Choroid plexus epithelial cell (primary cell): ENCODE measurements around the gene MAGEA9B.
"Not testable (repeated sequence)": the region's sequence is repeated elsewhere in the genome, so short reads cannot be mapped to it uniquely, and the experiment has no call there.

Experiments
- DNase-seq: peaks from one replicate; pipeline ENCODE4 v3.0.0-alpha.2; 2010; ENCODE audit warnings: low read depth
- H3K4me3 ChIP-seq: 2 replicates; pipeline ENCODE4 v1.5.1; 2011; ENCODE audit warnings: low read depth, mild to moderate bottlenecking, control low read depth, low read length, moderate library complexity
- CTCF ChIP-seq: conservative IDR thresholded peaks from 2 replicates; pipeline ENCODE4 v1.5.1; 2011; ENCODE audit warnings: low read depth, mild to moderate bottlenecking, control low read depth, inconsistent platforms, low read length, moderate library complexity

Gene MAGEA9B

GRCh38 chrX:149587359-149587758 lies at the start of gene MAGEA9B:
MAGEA9B (minus strand) TSS chrX:149587459; CDS start chrX:149583179, 4,280 bp downstream.
- not testable (repeated sequence) for DNase-seq, H3K4me3 ChIP-seq

- DNase-seq = no peak
- no peak for TF ChIP-seq CTCF
- H3K4me3 ChIP-seq = no peak overlapping the region
These were observed 46.3 kb upstream of the MAGEA9B start for GRCh38 chrX:149633511-149633910.

GRCh38 chrX:149631234-149632165 lies 44.2 kb upstream of the MAGEA9B start, which contains the start of gene TMEM185A:
TMEM185A (minus strand) TSS chrX:149631792; CDS start chrX:149631580, 212 bp downstream.
- DNase-seq = peak; percentile 38
- H3K4me3 ChIP-seq = peak within 1 kb of the TSS; percentile 74
- no peak for TF ChIP-seq CTCF

- H3K4me3 ChIP-seq = peak overlapping the region; percentile 74
- peak; percentile 37 for TF ChIP-seq CTCF
- peak; percentile 71 for DNase-seq
These were observed 43.5 kb upstream of the MAGEA9B start for GRCh38 chrX:149630681-149631233.

- no peak for TF ChIP-seq CTCF
- no peak overlapping the region for H3K4me3 ChIP-seq
- DNase-seq = no peak
These were observed 42.6 kb upstream of the MAGEA9B start for GRCh38 chrX:149629730-149630387.

- no peak for TF ChIP-seq CTCF
- no peak overlapping the region for H3K4me3 ChIP-seq
- no peak for DNase-seq
These were observed 41.5 kb upstream of the MAGEA9B start for GRCh38 chrX:149628768-149629167.

GRCh38 chrX:149628280-149628679 lies 41.0 kb upstream of the MAGEA9B start:
- no peak overlapping the region for H3K4me3 ChIP-seq
- TF ChIP-seq CTCF = no peak
- DNase-seq = no peak

GRCh38 chrX:149626829-149627228 lies 39.6 kb upstream of the MAGEA9B start:
- peak; percentile 28 for DNase-seq
- not testable (repeated sequence) for H3K4me3 ChIP-seq

- DNase-seq, H3K4me3 ChIP-seq: not testable (repeated sequence)
These were observed 32.4 kb upstream of the MAGEA9B start for GRCh38 chrX:149619662-149620061.
